K562 (cell line): ENCODE measurements around the gene ANTXRL. TPM values are rescaled to one million over a fixed set of nuclear protein-coding genes. Genes with fewer than 3 reads are reported as not detected.

ENCODE experiments used
- ATAC-seq: fragments of 200-7000 bp; cut with Tn5 transposase; 3 replicates; pipeline ENCODE4 v1.9.1; 2020; ENCODE audit warnings: moderate library complexity
- BruUV-seq: library from RNA; stranded (reverse); fragments of 400-500 nt; replicated peaks from 2 replicates; lab custom pipeline; 2021; lab: Mats Ljungman, UMichigan
- CTCF ChIA-PET: fragments of 300-600 bp; formaldehyde crosslinking; extraction: SDS; loops from one replicate; lab custom pipeline; 2021; ENCODE audit warnings: low intra/inter-chr PET ratio; lab: Yijun Ruan, JAX
- POLR2A ChIA-PET: fragments of 300-600, 350-650 bp; sonication (Branson Sonifier 250); formaldehyde crosslinking; extraction: SDS; loops from one replicate; lab custom pipeline; 2021; ENCODE audit warnings: antibody characterized with exemption, inconsistent platforms; lab: Yijun Ruan, JAX
- DNase-seq, 4 experiments: peaks; one replicate each; pipeline versions ENCODE4 v3.0.0 to v3.0.0-alpha.2; 2011 to 2018; ENCODE audit warnings: low spot score in 3 of 4, mixed read lengths in 3 of 4; ENCODE audit errors: extremely low read depth in 1 of 4
- FAIRE-seq: peaks from 2 replicates; lab custom pipeline; 2011; peaks lifted over from hg19 to GRCh38; lab: Jason Lieb, UNC
- H2AFZ ChIP-seq: 2 replicates; pipeline ENCODE4 v1.6.0; 2011; ENCODE audit warnings: low read depth, low read length, control low read depth, inconsistent platforms
- H3K27ac ChIP-seq: fragments of 200-600 bp; 3 replicates; pipeline ENCODE4 v1.8.0; 2011; ENCODE audit warnings: low read depth, mild to moderate bottlenecking, control low read depth, inconsistent platforms, low read length, moderate library complexity, mixed read lengths; ENCODE audit errors: extremely low read depth
- H3K27me3 ChIP-seq, 2 experiments: fragments of 300-600 bp in 1 of 2; 2 replicates in 1 of 2; 3 replicates in 1 of 2; pipeline versions ENCODE4 v1.6.0 to v1.8.0; 2011; ENCODE audit warnings: inconsistent platforms in 2 of 2, low read length in 2 of 2, mild to moderate bottlenecking in 1 of 2, mixed read lengths in 1 of 2, moderate library complexity in 1 of 2; ENCODE audit not compliant: control insufficient read depth in 2 of 2, insufficient read depth in 2 of 2
- H3K36me3 ChIP-seq: fragments of 300-600 bp; 3 replicates; pipeline ENCODE4 v1.8.0; 2011; ENCODE audit warnings: mild to moderate bottlenecking, low read length, inconsistent platforms; ENCODE audit not compliant: control insufficient read depth, insufficient read depth
- H3K4me1 ChIP-seq, 2 experiments: fragments of 200-600 bp in 1 of 2; replicated peaks in 1 of 2; 2 replicates in 1 of 2; 3 replicates in 1 of 2; pipeline versions ENCODE4 v1.5.1 to v1.8.0; 2011; ENCODE audit warnings: inconsistent platforms in 2 of 2, low read length in 2 of 2, mild to moderate bottlenecking in 1 of 2, mixed read lengths in 1 of 2, moderate library complexity in 1 of 2; ENCODE audit not compliant: control insufficient read depth in 2 of 2, insufficient read depth in 2 of 2
- H3K4me2 ChIP-seq: 2 replicates; pipeline ENCODE4 v1.6.1; 2011; ENCODE audit warnings: low read length, control low read depth, inconsistent platforms, mixed read lengths; ENCODE audit not compliant: insufficient read depth
- H3K4me3 ChIP-seq: fragments of 200-600 bp; sonication (generic), shearing (Covaris generic); 2 replicates; pipeline ENCODE4 v1.5.1; 2016; ENCODE audit warnings: control low read depth, inconsistent platforms
- H3K79me2 ChIP-seq: fragments of 200-600 bp; 3 replicates; pipeline ENCODE4 v1.8.0; 2011; ENCODE audit warnings: low read length, inconsistent platforms; ENCODE audit not compliant: control insufficient read depth, insufficient read depth
- H3K9ac ChIP-seq, 2 experiments: 2 replicates each; pipeline versions ENCODE4 v1.6.0 to v1.6.1; 2011; ENCODE audit warnings: low read depth in 2 of 2, low read length in 2 of 2, control low read depth in 1 of 2, inconsistent platforms in 1 of 2, mild to moderate bottlenecking in 1 of 2, mixed read lengths in 1 of 2; ENCODE audit not compliant: insufficient read depth in 1 of 2
- H3K9me1 ChIP-seq: one replicate; pipeline ENCODE4 v1.6.0; 2011; ENCODE audit warnings: inconsistent platforms, mild to moderate bottlenecking, low read length, moderate library complexity; ENCODE audit not compliant: control insufficient read depth, insufficient read depth
- H3K9me3 ChIP-seq: replicated peaks from 2 replicates; pipeline ENCODE4 v1.5.1; 2011; ENCODE audit warnings: low read depth, low read length, inconsistent platforms; ENCODE audit not compliant: control insufficient read depth, insufficient read depth
- H4K20me1 ChIP-seq: replicated peaks from 2 replicates; pipeline ENCODE4 v1.6.1; 2011; ENCODE audit warnings: low read length, inconsistent platforms, mixed read lengths; ENCODE audit not compliant: control insufficient read depth, insufficient read depth
- CCAR2 ChIP-seq: fragments of 200-400 bp; formaldehyde crosslinking; IDR thresholded peaks from 2 replicates; pipeline ENCODE4 v1.6.1; 2017; ENCODE audit warnings: mild to moderate bottlenecking, low read depth, low read length
- CSDE1 ChIP-seq, 2 experiments: fragments of 450-650 bp; IDR thresholded peaks; 2 replicates each; pipeline ENCODE4 v1.6.1; 2016; ENCODE audit warnings: mild to moderate bottlenecking in 1 of 2
- HSF4 ChIP-seq: fragments of 250-450 bp; sonication (Bioruptor Pico); IDR thresholded peaks from 2 replicates; pipeline ENCODE4 v2.1.2; 2022; ENCODE audit warnings: mild to moderate bottlenecking, moderate library complexity, borderline replicate concordance
- MBD2 ChIP-seq: sonication (generic); IDR thresholded peaks from 2 replicates; pipeline ENCODE4 v1.6.1; 2016; ENCODE audit warnings: low read depth, borderline replicate concordance
- PCBP1 ChIP-seq: fragments of 200-400 bp; formaldehyde crosslinking; IDR thresholded peaks from 2 replicates; pipeline ENCODE4 v1.6.1; 2018; ENCODE audit warnings: mild to moderate bottlenecking, low read depth, low read length; ENCODE audit not compliant: poor library complexity, severe bottlenecking
- POLR2H ChIP-seq: IDR thresholded peaks from 2 replicates; pipeline ENCODE4 v1.6.1; 2016; ENCODE audit warnings: missing genetic modification characterization, low read depth, mild to moderate bottlenecking, control low read depth, missing compliant biosample characterization, moderate library complexity
- PYGO2 ChIP-seq: fragments of 450-650 bp; IDR thresholded peaks from 2 replicates; pipeline ENCODE4 v1.6.1; 2016; ENCODE audit warnings: mild to moderate bottlenecking, missing genetic modification characterization, moderate library complexity, missing compliant biosample characterization
- WGBS: fragments of 100-300 bp; shearing (Covaris generic); methylation state at CpG from one replicate; pipeline ENCODE4 v1.1.6; 2016; ENCODE audit warnings: low coverage, mixed read lengths; ENCODE audit not compliant: insufficient coverage; ENCODE audit errors: missing lambda C conversion rate; 5-methylcytosine and 5-hydroxymethylcytosine counted together
- in situ Hi-C: fragments of 300-500 bp; cut with MboI; formaldehyde crosslinking; loops from 4 replicates; pipeline ENCODE4 v1.15.0; 2018; ENCODE audit warnings: inconsistent platforms, mixed read lengths
- intact Hi-C: fragments of 100-400 bp; cut with micrococcal nuclease; formaldehyde crosslinking; loops from 2 replicates; pipeline ENCODE4 v1.14.2; 2022
- polyA plus RNA-seq, 8 experiments: library from polyadenylated mRNA; depleted of rRNA in 4 of 8; stranded (reverse) in 5 of 8; unstranded in 3 of 8; fragments of >200 nt; fragmentation: Nextera tagmentation in 2 of 8; fragmentation: Illumina TruSeq in 1 of 8; extraction: Ambion mirVana in 2 of 8; extraction: Trizol in 1 of 8; gene quantifications; 2 replicates each; pipeline versions ENCODE4 v1.2.1 to v1.2.3, GENCODE V29; 2011 to 2014; ENCODE audit warnings: inconsistent platforms in 1 of 8, missing spikeins in 1 of 8
- total RNA-seq, 7 experiments: library from RNA; depleted of rRNA in 6 of 7; stranded (reverse); fragments of >200 nt in 6 of 7; fragmentation: Illumina TruSeq in 2 of 7; extraction: Trizol in 2 of 7; gene quantifications; 2 replicates each; pipeline versions ENCODE4 v1.2.1 to v1.2.3, GENCODE V29; 2011 to 2021; ENCODE audit warnings: low replicate concordance in 1 of 7

The ANTXRL gene
- total and polyA plus RNA-seq, 9 of the 15 experiments (the other 6 are each of a cell fraction or from before 2014, with no cell fraction given), result not detected

- intact Hi-C loops (no loop called here), in situ Hi-C loops (no loop called here)
- TF ChIP-seq HSF4 (CRISPR knock-in tag) (no peak), PCBP1 (no peak), POLR2H (tag) (no peak), MBD2 (no peak), CCAR2 (no peak), CSDE1 (IDR thresholded peaks at IDR 0.05) (no peak), PYGO2 (tag) (no peak)
- WGBS, result 1% methylated on average over 3 of the region's 4 CpGs
- H3K79me2 ChIP-seq, result no peaks in the 10 kb centered on the region
- ChIA-PET CTCF (no interaction called here), POLR2A (interaction anchor here (0.9 kb wide), 1 partner anchor 9 kb away, joined by 3 read pairs; no protein-coding TSS in a partner anchor)
- DNase-seq (no peak), FAIRE-seq (no peak), ATAC-seq (no peak)
- H3K4me3 ChIP-seq, result no peak overlapping the region
- H3K9me3 ChIP-seq, result no peaks in the 10 kb centered on the region
- no TSS peak for BruUV-seq
- no peak overlapping the region for H3K27ac ChIP-seq
- H3K27me3 ChIP-seq, result peaks cover 27 to 70% of the 10 kb centered on the region in 2 experiments; a peak in 4 of 5 replicates
- H3K4me1 ChIP-seq, result peaks cover 0 to 4% of the 10 kb centered on the region in 2 experiments; a peak in 1 of 5 replicates
- no peak overlapping the region; a peak in 1 of 4 replicates for H3K9ac ChIP-seq
- no peak overlapping the region for H3K4me2 ChIP-seq
- H3K9me1 ChIP-seq, result no peaks in the 10 kb centered on the region
- H4K20me1 ChIP-seq, result peaks cover 8% of the 10 kb centered on the region
- H2AFZ ChIP-seq, result no peak overlapping the region
- no peaks in the 10 kb centered on the region for H3K36me3 ChIP-seq
Observed at GRCh38 chr10:46308113-46308415, 21.3 kb downstream of the ANTXRL start.
